ENCODE data around the gene KIF26B. TPM values are rescaled to one million over a fixed set of nuclear protein-coding genes. Genes with fewer than 3 reads are reported as not detected.

Gene KIF26B
- total RNA-seq, 1 experiment from 2014 or later, result 2.3 TPM

DNA sequence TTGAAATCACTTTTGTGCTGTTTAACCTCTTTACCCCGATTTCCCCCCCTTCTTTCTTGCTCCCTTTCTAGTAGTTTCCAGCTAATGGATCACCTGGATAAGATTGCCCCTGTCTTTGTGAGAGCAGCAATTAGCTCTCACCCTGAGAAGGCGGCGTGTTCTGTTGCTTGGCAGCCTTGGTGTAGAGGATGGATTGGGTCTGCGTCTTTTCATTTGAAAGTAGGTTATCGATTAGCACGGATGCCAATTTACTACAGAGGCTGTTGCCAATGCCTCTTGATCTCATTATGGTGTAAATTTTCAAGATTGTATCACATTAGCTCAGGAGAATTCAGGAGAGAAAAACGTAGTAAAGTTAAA lies 26.4 kb downstream of the KIF26B start:
- H3K79me2 ChIP-seq (ENCODE audit: low read length), result no peaks in the 10 kb centered on the region
- H3K27ac ChIP-seq (ENCODE audit: low read length), result no peak overlapping the region
- no peaks in the 10 kb centered on the region for H3K4me1 ChIP-seq (ENCODE audit: low read length)
- no peak overlapping the region for H3K9ac ChIP-seq (ENCODE audit: low read length)
- no peaks in the 10 kb centered on the region for H4K20me1 ChIP-seq (ENCODE audit: insufficient read depth, low read depth, low read length)
- H3K9me2 ChIP-seq (replicated peaks; ENCODE audit: insufficient read depth, low read length), result no peaks in the 10 kb centered on the region
- DNase-seq, result no peak
- H3K4me2 ChIP-seq (ENCODE audit: low read depth, low read length, poor library complexity, severe bottlenecking), result no peak overlapping the region
- no peaks in the 10 kb centered on the region for H3K9me3 ChIP-seq (ENCODE audit: low read length)
- no peak overlapping the region for H3K4me3 ChIP-seq (ENCODE audit: low read length)
- no peaks in the 10 kb centered on the region for H3K36me3 ChIP-seq (ENCODE audit: insufficient read depth, low read length)
- no peaks in the 10 kb centered on the region for H3K27me3 ChIP-seq (ENCODE audit: low read length)
- H2AFZ ChIP-seq (ENCODE audit: low read length), result no peak overlapping the region

DNA sequence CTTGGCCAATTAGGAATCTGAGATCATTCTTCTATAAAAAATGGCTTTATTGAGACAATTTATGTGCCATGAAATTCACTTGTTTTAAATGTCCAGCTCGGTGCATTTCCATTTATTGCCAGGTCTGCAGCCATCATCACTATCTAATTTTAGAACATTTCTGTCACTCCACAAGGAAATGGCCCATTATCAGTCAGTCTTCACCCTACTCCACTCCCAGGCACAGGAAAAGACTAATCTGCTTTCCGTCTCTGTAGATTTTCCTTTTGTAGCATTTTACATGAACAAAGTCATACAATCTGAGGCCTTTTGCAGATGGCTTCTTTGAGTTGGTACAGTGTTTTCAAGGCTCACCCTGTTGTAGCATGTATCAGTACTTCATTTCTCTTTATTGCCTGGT lies 27.2 kb downstream of the KIF26B start:
- H3K9ac ChIP-seq (ENCODE audit: low read length), result no peak overlapping the region
- no peaks in the 10 kb centered on the region for H3K4me1 ChIP-seq (ENCODE audit: low read length)
- H3K4me2 ChIP-seq (ENCODE audit: low read depth, low read length, poor library complexity, severe bottlenecking), result no peak overlapping the region
- no peak overlapping the region for H3K4me3 ChIP-seq (ENCODE audit: low read length)
- no peaks in the 10 kb centered on the region for H3K79me2 ChIP-seq (ENCODE audit: low read length)
- H3K36me3 ChIP-seq (ENCODE audit: insufficient read depth, low read length), result no peaks in the 10 kb centered on the region
- no peak for DNase-seq
- H4K20me1 ChIP-seq (ENCODE audit: insufficient read depth, low read depth, low read length), result no peaks in the 10 kb centered on the region
- H3K9me2 ChIP-seq (replicated peaks; ENCODE audit: insufficient read depth, low read length), result no peaks in the 10 kb centered on the region
- no peak overlapping the region for H2AFZ ChIP-seq (ENCODE audit: low read length)
- H3K9me3 ChIP-seq (ENCODE audit: low read length), result no peaks in the 10 kb centered on the region
- no peak overlapping the region for H3K27ac ChIP-seq (ENCODE audit: low read length)
- no peaks in the 10 kb centered on the region for H3K27me3 ChIP-seq (ENCODE audit: low read length)

DNA sequence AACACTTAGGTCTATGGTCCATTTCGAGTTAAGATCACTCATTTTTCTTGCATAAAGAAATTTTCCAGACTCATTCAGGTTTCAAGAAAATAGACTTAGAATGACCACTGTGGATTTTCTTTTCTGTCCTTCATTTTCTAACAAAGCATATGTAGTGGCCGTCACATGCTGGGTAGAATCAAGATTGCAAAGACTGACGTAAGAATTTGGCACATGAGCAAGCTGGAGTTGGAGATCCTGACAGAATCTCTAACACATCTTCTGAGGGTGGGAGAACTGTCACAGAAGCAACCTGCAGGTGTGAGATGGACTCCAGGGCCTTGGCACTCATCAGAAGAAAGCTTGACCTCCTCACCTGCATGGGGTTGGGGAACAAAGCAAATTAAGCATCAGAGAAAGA lies 28.6 kb downstream of the KIF26B start:
- no peak for DNase-seq
- H3K27me3 ChIP-seq (ENCODE audit: low read length), result no peaks in the 10 kb centered on the region
- no peaks in the 10 kb centered on the region for H3K9me3 ChIP-seq (ENCODE audit: low read length)
- no peak overlapping the region for H3K9ac ChIP-seq (ENCODE audit: low read length)
- H3K79me2 ChIP-seq (ENCODE audit: low read length), result no peaks in the 10 kb centered on the region
- H3K9me2 ChIP-seq (replicated peaks; ENCODE audit: insufficient read depth, low read length), result no peaks in the 10 kb centered on the region
- no peak overlapping the region for H2AFZ ChIP-seq (ENCODE audit: low read length)
- no peak overlapping the region for H3K4me2 ChIP-seq (ENCODE audit: low read depth, low read length, poor library complexity, severe bottlenecking)
- no peak overlapping the region for H3K4me3 ChIP-seq (ENCODE audit: low read length)
- no peaks in the 10 kb centered on the region for H3K36me3 ChIP-seq (ENCODE audit: insufficient read depth, low read length)
- no peak overlapping the region for H3K27ac ChIP-seq (ENCODE audit: low read length)
- H3K4me1 ChIP-seq (ENCODE audit: low read length), result no peaks in the 10 kb centered on the region
- no peaks in the 10 kb centered on the region for H4K20me1 ChIP-seq (ENCODE audit: insufficient read depth, low read depth, low read length)

DNA sequence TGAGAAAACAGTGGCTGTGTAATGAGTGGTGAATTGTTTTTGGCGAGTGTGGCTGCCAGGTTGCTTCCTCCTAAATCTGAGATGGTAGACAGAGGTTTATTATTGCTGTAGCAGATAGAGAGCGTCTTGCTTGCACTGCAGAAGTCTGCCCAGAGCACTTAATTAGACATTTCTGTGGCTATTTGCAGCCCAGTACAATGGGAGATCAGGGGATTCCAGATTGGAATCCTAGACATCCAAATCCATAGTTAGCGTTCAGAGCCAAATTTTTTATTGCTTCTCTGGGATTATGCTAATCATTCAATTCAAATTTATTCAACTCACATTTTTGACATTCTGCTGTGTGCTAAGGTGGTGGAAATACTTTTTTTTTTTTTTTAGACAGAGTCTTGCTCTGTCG lies 30.0 kb downstream of the KIF26B start:
- H3K4me2 ChIP-seq (ENCODE audit: low read depth, low read length, poor library complexity, severe bottlenecking), result no peak overlapping the region
- no peaks in the 10 kb centered on the region for H4K20me1 ChIP-seq (ENCODE audit: insufficient read depth, low read depth, low read length)
- no peaks in the 10 kb centered on the region for H3K4me1 ChIP-seq (ENCODE audit: low read length)
- no peaks in the 10 kb centered on the region for H3K36me3 ChIP-seq (ENCODE audit: insufficient read depth, low read length)
- no peak overlapping the region for H3K4me3 ChIP-seq (ENCODE audit: low read length)
- H3K9me2 ChIP-seq (replicated peaks; ENCODE audit: insufficient read depth, low read length), result no peaks in the 10 kb centered on the region
- H2AFZ ChIP-seq (ENCODE audit: low read length), result no peak overlapping the region
- H3K9ac ChIP-seq (ENCODE audit: low read length), result no peak overlapping the region
- H3K27ac ChIP-seq (ENCODE audit: low read length), result no peak overlapping the region
- no peak for DNase-seq
- no peaks in the 10 kb centered on the region for H3K79me2 ChIP-seq (ENCODE audit: low read length)
- no peaks in the 10 kb centered on the region for H3K9me3 ChIP-seq (ENCODE audit: low read length)
- no peaks in the 10 kb centered on the region for H3K27me3 ChIP-seq (ENCODE audit: low read length)

DNA sequence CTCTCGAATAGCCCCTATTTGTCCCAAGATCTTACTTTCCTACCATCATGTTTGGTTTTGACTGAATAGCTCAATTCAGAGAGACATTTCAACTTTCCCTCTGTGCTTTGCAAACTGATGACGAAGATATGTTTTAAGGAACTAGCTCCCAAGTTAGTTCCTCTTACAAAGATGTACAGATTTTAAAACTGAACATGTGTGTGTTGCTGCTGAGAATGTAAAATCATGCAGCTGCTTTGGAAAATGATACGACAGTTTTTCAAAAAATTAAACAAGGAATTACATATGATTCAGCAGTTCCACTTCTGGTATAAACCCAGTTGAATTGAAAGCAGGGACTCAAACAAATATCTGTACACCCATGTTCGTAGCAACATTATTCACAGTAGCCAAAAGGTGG lies 33.6 kb downstream of the KIF26B start:
- Histone ChIP-seq H3K27me3 (ENCODE audit: low read length) (no peaks in the 10 kb centered on the region), H3K9me2 (replicated peaks; ENCODE audit: insufficient read depth, low read length) (no peaks in the 10 kb centered on the region), H3K9ac (ENCODE audit: low read length) (no peak overlapping the region), H3K9me3 (ENCODE audit: low read length) (no peaks in the 10 kb centered on the region), H3K36me3 (ENCODE audit: insufficient read depth, low read length) (no peaks in the 10 kb centered on the region), H3K4me2 (ENCODE audit: low read depth, low read length, poor library complexity, severe bottlenecking) (no peak overlapping the region), H4K20me1 (ENCODE audit: insufficient read depth, low read depth, low read length) (no peaks in the 10 kb centered on the region), H3K4me3 (ENCODE audit: low read length) (no peak overlapping the region), H3K4me1 (ENCODE audit: low read length) (no peaks in the 10 kb centered on the region), H2AFZ (ENCODE audit: low read length) (no peak overlapping the region), H3K27ac (ENCODE audit: low read length) (no peak overlapping the region), H3K79me2 (ENCODE audit: low read length) (no peaks in the 10 kb centered on the region)
- no peak for DNase-seq

DNA sequence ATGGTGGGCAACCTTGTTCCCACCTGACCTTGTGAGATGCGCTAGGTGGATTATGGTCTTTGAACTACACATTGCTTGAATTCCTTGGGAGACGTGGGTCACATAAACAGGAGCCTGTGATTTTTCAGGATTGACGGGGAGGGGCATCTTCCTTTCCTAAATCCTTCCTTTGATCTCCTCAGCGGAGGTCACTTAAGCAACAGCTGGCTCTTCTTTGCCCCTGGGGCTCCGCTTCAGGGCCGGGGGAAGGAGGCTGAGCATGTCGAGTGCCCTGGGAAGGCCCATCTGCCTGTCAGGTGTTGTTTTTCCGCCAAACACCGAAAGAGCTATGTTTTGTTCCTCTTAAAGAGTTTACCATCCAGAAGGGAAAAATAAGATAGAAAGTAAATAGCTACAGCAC lies 40.6 kb downstream of the KIF26B start:
- no peak overlapping the region for H3K4me2 ChIP-seq (ENCODE audit: low read depth, low read length, poor library complexity, severe bottlenecking)
- no peaks in the 10 kb centered on the region for H3K4me1 ChIP-seq (ENCODE audit: low read length)
- DNase-seq, result no peak
- H3K4me3 ChIP-seq (ENCODE audit: low read length), result no peak overlapping the region
- H3K79me2 ChIP-seq (ENCODE audit: low read length), result no peaks in the 10 kb centered on the region
- H3K9me2 ChIP-seq (replicated peaks; ENCODE audit: insufficient read depth, low read length), result no peaks in the 10 kb centered on the region
- H3K27ac ChIP-seq (ENCODE audit: low read length), result no peak overlapping the region
- H4K20me1 ChIP-seq (ENCODE audit: insufficient read depth, low read depth, low read length), result no peaks in the 10 kb centered on the region
- H3K9me3 ChIP-seq (ENCODE audit: low read length), result no peaks in the 10 kb centered on the region
- H3K27me3 ChIP-seq (ENCODE audit: low read length), result no peaks in the 10 kb centered on the region
- H3K36me3 ChIP-seq (ENCODE audit: insufficient read depth, low read length), result no peaks in the 10 kb centered on the region
- no peak overlapping the region for H2AFZ ChIP-seq (ENCODE audit: low read length)
- H3K9ac ChIP-seq (ENCODE audit: low read length), result no peak overlapping the region

DNA sequence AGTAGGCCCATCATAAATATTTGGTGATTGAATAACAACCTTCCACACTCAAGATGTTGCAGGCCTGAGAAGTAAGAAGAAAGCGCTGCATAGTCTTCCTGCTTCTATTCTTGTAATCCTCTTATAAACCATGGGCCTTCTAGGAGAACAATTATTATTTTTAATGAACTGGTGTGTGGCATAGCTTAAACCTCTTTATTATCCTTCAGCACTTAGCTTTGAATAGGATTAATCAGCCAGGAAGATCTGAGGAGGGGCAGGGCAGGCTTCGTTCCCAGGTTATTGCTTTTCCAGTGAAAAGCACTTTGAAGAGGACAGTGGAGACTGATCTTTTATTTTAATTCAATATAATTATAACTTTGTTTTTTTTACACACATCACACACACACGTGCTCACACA lies 42.3 kb downstream of the KIF26B start:
- Histone ChIP-seq H4K20me1 (ENCODE audit: insufficient read depth, low read depth, low read length) (no peaks in the 10 kb centered on the region), H3K9me2 (replicated peaks; ENCODE audit: insufficient read depth, low read length) (no peaks in the 10 kb centered on the region), H3K27ac (ENCODE audit: low read length) (no peak overlapping the region), H3K9ac (ENCODE audit: low read length) (no peak overlapping the region), H3K36me3 (ENCODE audit: insufficient read depth, low read length) (no peaks in the 10 kb centered on the region), H3K4me2 (ENCODE audit: low read depth, low read length, poor library complexity, severe bottlenecking) (no peak overlapping the region), H3K4me3 (ENCODE audit: low read length) (no peak overlapping the region), H3K27me3 (ENCODE audit: low read length) (no peaks in the 10 kb centered on the region), H3K9me3 (ENCODE audit: low read length) (no peaks in the 10 kb centered on the region), H3K79me2 (ENCODE audit: low read length) (no peaks in the 10 kb centered on the region), H2AFZ (ENCODE audit: low read length) (no peak overlapping the region), H3K4me1 (ENCODE audit: low read length) (no peaks in the 10 kb centered on the region)
- DNase-seq, result no peak

DNA sequence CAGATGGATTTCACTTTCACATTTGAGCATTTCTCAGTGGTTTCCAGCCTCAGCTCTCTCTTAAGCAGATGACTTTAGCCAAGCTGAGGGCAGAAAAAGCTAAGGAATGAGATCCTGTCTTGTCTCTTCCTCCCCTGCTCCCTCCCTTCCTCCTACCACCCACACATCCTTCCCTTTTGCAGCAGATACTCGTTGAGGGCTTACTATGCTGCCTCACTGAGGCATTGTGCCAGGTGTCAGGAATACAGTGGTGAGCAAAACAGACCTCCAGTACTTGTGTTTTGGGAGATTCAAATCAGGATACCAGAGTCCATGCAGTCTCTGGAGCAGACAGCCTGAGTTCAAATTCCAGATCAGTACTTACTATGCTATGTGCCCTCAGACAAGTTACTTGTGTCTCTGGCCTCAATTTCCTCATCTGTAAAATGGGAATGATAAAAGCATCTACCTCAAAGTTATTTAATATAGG lies 43.2 kb downstream of the KIF26B start:
- H3K9me3 ChIP-seq (ENCODE audit: low read length), result no peaks in the 10 kb centered on the region
- no peak overlapping the region for H3K4me3 ChIP-seq (ENCODE audit: low read length)
- no peaks in the 10 kb centered on the region for H3K27me3 ChIP-seq (ENCODE audit: low read length)
- H3K36me3 ChIP-seq (ENCODE audit: insufficient read depth, low read length), result no peaks in the 10 kb centered on the region
- no peaks in the 10 kb centered on the region for H3K79me2 ChIP-seq (ENCODE audit: low read length)
- no peak overlapping the region; the same call in 1 of the 2 replicates for H2AFZ ChIP-seq (ENCODE audit: low read length)
- H3K4me2 ChIP-seq (ENCODE audit: low read depth, low read length, poor library complexity, severe bottlenecking), result no peak overlapping the region
- H3K27ac ChIP-seq (ENCODE audit: low read length), result no peak overlapping the region
- H3K4me1 ChIP-seq (ENCODE audit: low read length), result no peaks in the 10 kb centered on the region
- no peaks in the 10 kb centered on the region for H4K20me1 ChIP-seq (ENCODE audit: insufficient read depth, low read depth, low read length)
- no peaks in the 10 kb centered on the region for H3K9me2 ChIP-seq (replicated peaks; ENCODE audit: insufficient read depth, low read length)
- DNase-seq, result no peak
- no peak overlapping the region for H3K9ac ChIP-seq (ENCODE audit: low read length)
